GM10847 (cell line): ENCODE measurements around the gene CNIH3.

Source experiments
- POLR2A ChIP-seq: IDR thresholded peaks from 2 replicates; pipeline ENCODE4 v1.6.1; 2011; ENCODE audit not compliant: insufficient read length; ENCODE audit errors: extremely low read depth

Gene CNIH3

DNA sequence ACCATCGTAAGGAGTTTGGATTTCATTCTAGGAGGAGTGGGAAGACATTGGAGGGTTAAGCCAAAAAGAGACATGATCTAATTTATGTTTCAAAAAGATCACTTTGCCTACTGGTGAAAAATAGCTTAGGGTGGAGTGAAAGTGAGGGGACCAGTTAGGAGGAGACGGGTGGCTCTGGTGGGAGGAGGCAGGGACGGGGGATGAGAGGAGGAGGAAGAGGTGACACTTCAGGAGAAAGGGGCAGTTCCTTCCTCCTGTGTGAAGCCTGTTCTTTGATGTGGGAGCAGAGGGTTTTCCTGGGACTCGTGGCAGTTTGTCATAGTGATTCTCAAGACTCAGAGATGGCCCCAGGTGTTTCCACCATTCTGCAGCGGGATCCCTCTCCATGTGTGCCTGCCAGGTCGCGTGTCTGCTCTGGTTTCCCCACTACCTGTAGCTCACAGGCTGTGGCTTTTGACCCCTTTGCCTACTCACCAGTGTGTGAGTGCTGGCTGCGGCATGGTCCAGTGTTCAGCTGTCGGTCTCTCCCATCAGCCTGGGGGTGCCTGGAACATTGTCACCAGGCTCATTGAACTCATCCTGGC is 102.4 kb downstream of the CNIH3 start:
- TF ChIP-seq POLR2A, result no peak

DNA sequence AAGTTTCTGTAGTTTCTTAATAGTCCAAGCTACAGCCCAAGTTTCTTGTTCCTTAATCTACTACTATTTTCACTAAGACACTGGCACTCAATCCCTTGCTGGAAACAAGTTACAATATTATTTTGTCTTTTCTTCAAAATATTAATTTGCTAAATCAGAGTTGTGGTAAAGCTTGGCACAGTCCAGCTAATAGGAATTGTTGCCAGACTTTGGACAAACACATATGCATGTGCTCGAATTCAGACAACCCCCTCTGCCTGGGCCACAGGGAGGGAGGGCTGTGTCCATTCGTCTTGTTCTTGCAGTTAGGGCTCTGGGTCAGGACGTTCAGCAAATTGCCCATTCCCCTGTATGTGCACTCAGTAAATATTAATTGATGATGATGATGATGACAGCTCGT is 103.6 kb downstream of the CNIH3 start:
- TF ChIP-seq POLR2A, result no peak

DNA sequence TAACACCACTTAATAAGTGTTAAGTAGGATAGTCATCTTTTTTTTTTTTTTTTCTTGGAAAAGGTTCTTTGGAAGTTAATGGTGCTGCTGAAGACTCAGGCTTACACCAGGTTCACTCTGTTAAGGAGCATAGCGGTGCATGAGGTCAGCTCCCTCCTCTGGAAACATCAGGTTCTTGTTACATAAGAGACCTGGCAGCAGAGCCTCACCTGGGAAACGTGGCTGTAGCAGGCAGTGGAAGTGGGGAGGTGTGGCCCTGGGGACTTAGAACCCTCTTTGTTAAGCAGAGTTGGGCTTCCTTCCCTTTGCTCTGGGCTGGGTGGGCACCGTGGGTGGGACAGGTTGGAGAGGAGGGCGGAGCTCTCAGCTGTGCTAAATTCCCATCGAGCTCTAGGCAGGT is 104.1 kb downstream of the CNIH3 start:
- TF ChIP-seq POLR2A, result no peak

DNA sequence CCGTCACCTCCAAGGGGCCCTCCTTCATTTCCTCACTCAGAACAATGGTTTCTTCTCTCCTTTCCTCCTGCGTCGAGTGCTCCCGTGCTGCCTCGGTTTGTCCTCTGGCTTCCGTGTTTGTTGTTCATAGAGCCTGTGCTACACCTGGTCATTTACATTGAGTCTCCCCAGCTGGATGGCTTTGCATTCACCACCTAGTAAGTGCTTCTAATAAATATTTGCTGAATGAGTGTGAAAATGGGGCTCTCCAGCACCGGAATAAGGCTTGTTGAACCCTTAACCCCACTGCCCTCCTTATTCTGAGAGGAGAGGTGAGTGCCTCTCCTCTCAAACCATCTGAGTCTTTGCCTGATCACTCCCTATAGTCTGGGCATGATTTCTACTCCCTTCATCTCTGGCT is 104.9 kb downstream of the CNIH3 start:
- no peak for TF ChIP-seq POLR2A

DNA sequence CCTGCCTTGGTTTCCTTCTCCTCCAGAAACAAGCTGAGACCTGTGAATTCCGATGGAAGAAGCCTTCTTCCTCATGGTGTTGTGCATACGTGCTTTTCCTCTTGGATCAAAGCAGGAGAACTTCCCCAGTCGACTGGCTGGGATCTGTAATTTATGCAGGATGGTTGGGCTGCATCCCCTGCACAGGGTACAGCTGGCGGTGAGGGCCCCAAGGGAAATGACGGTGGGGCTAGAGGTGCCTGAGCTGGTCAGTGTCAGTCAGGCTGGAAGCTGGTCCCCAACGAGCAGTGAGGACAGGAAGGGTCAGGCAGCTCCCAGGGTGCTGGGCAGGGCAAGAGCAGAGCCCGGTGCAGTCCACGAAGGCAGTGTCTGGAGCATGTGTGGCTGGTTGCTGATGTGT is 106.7 kb downstream of the CNIH3 start:
- no peak for TF ChIP-seq POLR2A

DNA sequence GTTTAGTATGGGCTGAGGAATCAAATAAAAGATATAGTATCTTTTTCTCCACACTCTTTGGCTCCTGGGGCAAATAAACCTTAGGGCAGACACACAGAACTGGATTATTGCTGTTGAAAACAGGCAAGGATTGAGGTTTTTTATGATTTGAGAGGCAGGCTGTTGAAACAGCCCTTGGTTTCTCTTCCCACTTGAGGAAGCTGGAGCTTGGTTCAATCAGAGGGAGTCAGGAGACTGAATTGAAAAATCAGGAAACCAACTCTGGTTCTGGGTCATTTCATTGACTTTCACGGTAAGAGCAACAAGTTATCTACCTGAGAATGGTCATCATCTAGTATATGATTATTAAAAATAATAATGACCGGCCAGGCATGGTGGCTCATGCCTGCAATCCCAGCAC is 108.4 kb downstream of the CNIH3 start:
- TF ChIP-seq POLR2A, result no peak

DNA sequence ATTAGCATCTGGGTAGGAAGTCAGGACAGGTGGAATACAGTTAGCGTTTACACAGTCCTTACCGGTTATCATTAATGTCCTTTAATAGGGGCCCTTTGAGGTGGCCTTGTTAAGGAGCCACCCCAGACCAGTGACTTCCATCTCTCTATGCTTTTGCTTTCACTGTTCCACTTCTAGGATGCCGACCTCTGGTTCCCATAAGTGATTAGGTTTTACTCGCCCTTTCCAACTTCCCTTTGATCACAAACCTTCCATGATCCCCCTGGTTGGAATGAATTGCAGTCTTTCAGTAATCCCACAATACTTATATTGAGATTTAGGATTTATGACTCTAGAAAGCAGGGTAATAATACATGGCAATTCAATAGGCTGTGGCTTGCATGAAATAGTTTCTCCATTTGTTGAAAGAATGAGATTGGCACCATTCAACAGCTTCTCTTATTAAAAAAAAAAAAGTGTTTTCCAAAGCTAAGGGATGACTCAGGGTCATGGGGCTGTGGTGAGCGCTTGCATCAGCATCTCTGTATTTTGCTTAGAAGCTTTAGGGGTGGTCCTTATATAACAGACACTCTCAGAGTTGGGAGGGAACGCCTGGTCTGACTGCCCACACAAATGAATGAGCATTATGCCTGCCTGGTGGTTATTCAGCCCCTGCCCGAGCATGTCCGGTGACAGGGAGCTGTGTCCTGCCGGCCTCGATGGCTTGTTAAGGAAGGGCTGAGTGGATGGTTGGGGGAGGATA is 110.5 kb downstream of the CNIH3 start:
- TF ChIP-seq POLR2A, result no peak

DNA sequence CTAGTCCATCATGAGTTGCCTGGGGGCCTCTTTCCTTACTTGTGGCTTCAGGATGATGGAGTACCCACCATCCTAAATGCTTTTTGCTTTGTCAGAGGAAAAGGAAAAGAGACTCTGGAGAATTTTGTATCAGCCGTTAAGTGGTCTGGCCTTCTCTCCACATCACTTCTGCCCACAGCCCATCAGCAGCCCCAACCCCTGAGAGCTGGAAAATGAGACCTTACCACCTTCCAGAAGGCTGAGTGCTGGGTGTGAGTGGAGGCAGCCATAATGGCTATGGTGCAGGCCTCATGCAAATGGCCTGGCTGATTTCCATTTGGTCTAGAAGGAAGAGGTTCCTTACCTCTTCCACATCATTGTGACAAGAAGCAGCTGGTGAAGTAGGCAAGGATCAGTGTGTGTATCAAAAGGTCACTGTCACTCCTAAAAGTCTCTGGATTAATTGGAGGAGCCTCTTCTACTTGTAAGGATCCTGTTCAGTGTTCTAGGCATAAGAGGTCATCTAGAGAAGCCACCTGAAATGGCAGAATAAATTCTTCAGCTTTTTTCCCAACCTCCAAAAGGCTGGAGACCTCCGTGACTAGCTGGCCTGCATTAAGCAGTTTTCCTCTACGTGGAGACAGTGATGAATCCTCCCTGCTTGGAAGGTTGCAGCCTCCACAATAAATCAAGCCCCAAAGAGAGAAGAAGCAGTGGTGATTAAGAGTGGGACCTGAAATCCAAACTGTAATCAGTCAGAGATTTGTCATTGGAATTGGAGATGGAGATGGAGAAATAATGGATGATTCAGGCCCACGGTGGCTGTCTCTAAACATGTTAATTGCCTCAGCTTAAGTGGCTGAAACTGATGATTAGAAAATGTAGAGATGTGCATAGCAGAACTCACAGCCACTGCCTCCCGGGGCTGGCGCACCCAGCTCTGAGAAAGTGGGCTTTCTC is 111.5 kb downstream of the CNIH3 start:
- no peak for TF ChIP-seq POLR2A

DNA sequence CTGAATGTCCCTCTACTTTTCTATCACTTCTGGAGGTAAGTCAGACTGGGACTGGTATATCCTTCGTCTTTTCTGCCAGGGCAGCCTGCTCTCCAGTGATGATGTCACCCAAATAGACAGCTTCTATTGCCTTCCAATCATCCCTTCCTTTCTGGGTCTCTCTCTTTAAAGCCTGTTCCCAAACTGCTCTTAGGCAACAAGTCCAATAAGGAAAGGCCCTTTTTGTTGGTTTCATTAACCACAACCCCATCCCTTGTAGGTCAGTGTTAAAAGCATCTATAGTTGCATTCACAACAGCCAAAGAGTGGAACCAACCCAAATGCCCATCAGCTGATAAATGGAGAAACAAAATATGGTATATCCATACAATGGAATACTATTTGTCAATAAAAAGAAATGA is 114.4 kb downstream of the CNIH3 start:
- TF ChIP-seq POLR2A, result no peak

DNA sequence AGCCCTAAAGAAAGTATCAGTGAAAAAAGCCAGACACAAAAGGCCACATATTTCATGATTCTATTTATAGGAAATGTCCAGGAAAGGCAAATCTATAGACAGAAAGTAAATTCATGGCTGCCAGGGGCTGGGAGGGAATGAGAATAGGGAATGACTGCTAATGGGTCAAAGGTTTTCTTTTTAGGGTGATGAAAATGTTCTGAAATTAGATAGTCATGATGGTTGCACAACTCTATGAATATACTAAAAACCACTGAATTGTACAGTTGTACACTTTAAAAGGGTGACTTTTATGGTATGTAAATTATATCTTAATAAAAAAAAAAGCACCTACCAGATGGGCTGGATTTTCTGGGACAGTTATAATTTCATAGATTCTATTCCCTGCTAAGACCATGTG is 114.8 kb downstream of the CNIH3 start:
- TF ChIP-seq POLR2A, result no peak

DNA sequence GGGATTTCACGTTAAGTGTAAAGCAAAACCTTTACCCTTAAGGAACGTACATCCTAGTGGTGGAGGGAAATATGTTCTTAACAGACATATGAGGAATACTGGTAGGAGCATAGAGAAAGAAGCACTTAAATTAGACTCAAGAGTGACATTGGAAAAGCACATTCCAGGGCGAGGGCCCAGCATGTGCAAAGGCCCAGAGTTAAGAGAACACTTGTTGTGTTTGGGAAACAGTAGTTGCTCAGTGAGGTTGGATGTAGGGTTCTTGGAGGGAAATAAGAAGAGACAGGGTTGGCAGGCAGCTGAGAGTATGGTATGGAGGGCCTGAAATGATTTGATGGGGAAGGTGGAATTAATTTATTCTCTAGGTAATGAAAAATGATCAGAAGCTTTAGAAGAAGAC is 115.5 kb downstream of the CNIH3 start:
- no peak for TF ChIP-seq POLR2A

DNA sequence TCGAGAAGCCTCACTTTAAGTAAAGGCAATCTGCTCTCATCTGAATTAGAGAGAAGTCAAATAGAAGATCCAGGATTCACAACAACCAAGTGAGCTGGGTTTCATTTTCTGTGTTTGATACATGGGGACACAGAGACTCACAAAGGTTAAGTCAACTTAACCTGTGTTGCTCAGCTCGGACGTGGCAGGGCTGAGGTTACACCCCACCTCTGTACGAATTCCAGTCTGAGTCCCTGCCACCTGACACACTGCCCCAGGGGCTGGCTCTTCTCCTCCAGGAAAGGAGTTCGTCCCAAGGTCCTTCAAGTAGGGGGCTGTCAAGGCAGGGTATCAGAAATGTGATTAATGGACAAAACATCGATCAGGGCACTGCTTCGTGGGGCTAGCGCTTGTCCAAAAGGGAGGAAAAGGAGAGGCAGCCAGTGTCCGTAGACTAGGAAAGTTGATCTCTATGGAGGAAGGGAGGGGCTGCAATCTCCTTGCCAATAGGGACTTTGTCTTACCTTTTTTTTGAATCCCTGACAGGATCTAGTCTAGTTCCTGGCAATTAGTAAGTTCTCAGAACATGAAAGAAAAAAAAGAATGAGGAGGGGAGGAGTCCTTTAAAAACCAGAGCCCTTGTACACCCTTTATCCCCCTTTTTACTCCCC is 116.4 kb downstream of the CNIH3 start:
- TF ChIP-seq POLR2A, result no peak

DNA sequence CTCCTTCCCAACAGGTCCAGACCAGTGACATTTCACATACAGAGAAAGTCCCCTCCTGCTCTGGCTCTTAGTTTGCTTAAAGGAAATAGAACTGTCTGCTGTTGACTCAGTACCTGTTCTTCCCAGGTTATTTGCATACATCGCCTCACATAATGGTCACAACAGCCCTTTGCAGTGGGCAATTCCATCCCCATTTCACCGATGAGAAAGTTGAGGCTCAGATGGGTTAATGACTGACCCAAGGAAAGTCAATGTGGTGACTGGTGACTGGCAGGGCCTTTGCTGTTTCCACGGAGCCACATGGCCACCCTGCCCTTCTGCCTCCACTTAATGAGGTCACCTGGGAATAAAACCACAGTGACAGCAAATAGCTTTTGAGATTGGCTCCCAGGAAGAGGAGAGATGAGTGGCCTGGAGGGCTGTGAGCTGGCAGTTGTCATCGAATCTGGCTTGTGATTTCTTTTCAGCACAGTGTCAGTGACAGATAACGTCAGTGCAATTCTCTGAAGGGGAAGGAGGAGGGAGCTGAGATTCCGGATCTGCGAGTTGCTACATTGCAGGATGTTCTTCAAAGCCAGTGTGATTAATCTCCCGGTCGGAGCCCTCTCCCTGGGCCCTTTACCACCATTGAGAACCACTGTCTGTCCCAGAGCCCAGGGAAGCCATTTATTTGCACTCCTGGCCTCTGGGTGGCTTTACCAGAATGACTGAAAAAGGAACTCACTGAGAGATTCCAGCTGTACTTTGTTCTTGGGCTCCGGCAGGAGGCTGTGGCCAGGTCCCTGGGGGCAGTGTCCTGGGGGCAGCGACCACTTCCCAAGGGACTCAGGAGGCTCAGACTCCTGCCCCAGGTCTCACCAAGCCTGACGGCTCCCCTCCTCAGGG is 117.2 kb downstream of the CNIH3 start:
- TF ChIP-seq POLR2A, result no peak

DNA sequence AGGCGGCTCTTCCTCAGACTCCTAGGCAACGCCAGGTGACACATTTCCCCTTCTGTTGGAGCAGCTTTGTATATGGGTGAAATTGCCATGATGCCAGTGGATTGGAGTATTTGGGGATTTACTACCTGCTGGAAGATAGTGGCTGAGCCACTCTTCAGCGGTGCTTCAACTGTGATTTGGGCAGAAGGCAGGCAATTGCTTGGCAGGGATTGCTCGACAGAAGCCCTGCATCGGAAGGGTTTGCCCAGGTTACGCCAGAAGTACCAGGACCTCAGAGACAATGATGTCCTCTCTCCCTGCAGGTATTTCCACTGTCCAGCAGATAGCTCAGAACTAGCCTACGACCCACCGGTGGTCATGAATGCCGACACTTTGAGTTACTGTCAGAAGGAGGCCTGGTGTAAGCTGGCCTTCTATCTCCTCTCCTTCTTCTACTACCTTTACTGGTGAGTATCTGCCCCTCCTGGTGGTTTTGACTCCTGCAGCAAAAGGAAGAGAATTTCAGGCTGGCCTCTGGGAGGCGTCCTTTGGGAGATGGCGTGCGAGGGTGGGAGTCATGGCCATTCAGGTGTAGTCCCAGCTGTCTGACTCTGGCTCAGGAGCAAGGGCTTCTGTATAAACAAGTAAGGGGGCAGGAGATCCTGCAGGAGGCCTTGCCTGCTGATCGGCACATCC is 118.3 kb downstream of the CNIH3 start:
- TF ChIP-seq POLR2A, result no peak
